Tibial nerve (tissue), 3 donors: ENCODE measurements around the gene ASXL1.

ENCODE experiments used
- POLR2A ChIP-seq, 2 donors: fragments of 450-650 bp; IDR thresholded peaks; one replicate each; pipeline ENCODE4 v1.6.1; 2017; ENCODE audit warnings: antibody characterized with exemption in 2 of 2, mild to moderate bottlenecking in 2 of 2, moderate library complexity in 2 of 2
- TF ChIP-seq, protein P1 (sequence below), 5 experiments: fragments of 200-600 bp in 3 of 5; fragments of 450-650 bp in 2 of 5; sonication (generic) in 3 of 5; IDR thresholded peaks; one replicate each; pipeline ENCODE4 v1.5.1; 2016 to 2019; ENCODE audit warnings: antibody characterized with exemption in 5 of 5, mild to moderate bottlenecking in 3 of 5, moderate library complexity in 2 of 5

DNA sequence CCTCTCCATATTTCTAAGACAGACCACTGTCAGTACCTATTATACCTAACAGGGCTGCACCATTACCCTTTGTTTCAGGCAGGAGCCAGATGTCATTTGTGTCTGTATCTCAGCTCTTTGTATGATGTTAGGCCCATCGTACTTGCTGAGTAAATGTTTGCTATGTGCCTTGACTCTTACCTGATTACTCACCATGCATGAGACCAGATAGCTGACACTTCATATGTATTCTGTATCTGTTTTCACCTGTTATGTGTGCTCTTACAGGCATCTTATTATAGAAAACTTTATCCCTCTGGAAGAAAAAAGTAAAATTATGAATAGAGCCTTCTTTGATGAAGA lies 31.7 kb upstream of the ASXL1 start:
- TF ChIP-seq POLR2A (IDR thresholded peaks at IDR 0.05) = no peak
- TF ChIP-seq, protein P1, sequence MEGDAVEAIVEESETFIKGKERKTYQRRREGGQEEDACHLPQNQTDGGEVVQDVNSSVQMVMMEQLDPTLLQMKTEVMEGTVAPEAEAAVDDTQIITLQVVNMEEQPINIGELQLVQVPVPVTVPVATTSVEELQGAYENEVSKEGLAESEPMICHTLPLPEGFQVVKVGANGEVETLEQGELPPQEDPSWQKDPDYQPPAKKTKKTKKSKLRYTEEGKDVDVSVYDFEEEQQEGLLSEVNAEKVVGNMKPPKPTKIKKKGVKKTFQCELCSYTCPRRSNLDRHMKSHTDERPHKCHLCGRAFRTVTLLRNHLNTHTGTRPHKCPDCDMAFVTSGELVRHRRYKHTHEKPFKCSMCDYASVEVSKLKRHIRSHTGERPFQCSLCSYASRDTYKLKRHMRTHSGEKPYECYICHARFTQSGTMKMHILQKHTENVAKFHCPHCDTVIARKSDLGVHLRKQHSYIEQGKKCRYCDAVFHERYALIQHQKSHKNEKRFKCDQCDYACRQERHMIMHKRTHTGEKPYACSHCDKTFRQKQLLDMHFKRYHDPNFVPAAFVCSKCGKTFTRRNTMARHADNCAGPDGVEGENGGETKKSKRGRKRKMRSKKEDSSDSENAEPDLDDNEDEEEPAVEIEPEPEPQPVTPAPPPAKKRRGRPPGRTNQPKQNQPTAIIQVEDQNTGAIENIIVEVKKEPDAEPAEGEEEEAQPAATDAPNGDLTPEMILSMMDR (IDR thresholded peaks at IDR 0.05) = no peak
